HepG2 (cell line): ENCODE measurements around the gene MIER2. TPM values are rescaled to one million over a fixed set of nuclear protein-coding genes. Genes with fewer than 3 reads are reported as not detected.

Source experiments
- ATAC-seq: fragments of 200-7000 bp; cut with Tn5 transposase; 3 replicates; pipeline ENCODE4 v1.9.1; 2020; ENCODE audit warnings: mild to moderate bottlenecking, moderate library complexity
- BruUV-seq: library from RNA; stranded (reverse); fragments of 400-500 nt; replicated peaks from 2 replicates; lab custom pipeline; 2021; lab: Mats Ljungman, UMichigan
- CTCF ChIA-PET: fragments of 300-600 bp; formaldehyde crosslinking; extraction: SDS; loops from one replicate; lab custom pipeline; 2021; ENCODE audit warnings: low total read pairs, inconsistent platforms, low intra/inter-chr PET ratio; lab: Yijun Ruan, JAX
- POLR2A ChIA-PET: fragments of 350-600 bp; sonication (Branson Sonifier 250); formaldehyde crosslinking; loops from one replicate; lab custom pipeline; 2020; ENCODE audit warnings: antibody characterized with exemption, inconsistent platforms; lab: Yijun Ruan, JAX
- DNase-seq: peaks from one replicate; pipeline ENCODE4 v3.0.0-alpha.2; 2015; ENCODE audit warnings: low spot score
- FAIRE-seq: peaks from 3 replicates; lab custom pipeline; 2011; peaks lifted over from hg19 to GRCh38; lab: Jason Lieb, UNC
- H2AFZ ChIP-seq: one replicate; pipeline ENCODE4 v1.6.1; 2011; ENCODE audit warnings: low read length, inconsistent platforms
- H3K27ac ChIP-seq: fragments of 300-600 bp; 3 replicates; pipeline ENCODE4 v1.8.0; 2011; ENCODE audit warnings: mixed run types, mild to moderate bottlenecking, mixed read lengths, low read length, inconsistent platforms; ENCODE audit not compliant: insufficient read depth; ENCODE audit errors: extremely low read length
- H3K27me3 ChIP-seq, 2 experiments: fragments of 200-600 bp in 1 of 2; 2 replicates in 1 of 2; 3 replicates in 1 of 2; pipeline versions ENCODE4 v1.6.0 to v1.8.0; 2011; ENCODE audit warnings: low read length in 2 of 2, mild to moderate bottlenecking in 2 of 2, moderate library complexity in 2 of 2, inconsistent platforms in 1 of 2; ENCODE audit not compliant: insufficient read depth in 2 of 2, control insufficient read depth in 1 of 2
- H3K36me3 ChIP-seq, 2 experiments: fragments of 200-600 bp in 1 of 2; replicated peaks in 1 of 2; 2 replicates in 1 of 2; 3 replicates in 1 of 2; pipeline versions ENCODE4 v1.5.1 to v1.8.0; 2011; ENCODE audit warnings: low read length in 2 of 2, inconsistent platforms in 1 of 2; ENCODE audit not compliant: insufficient read depth in 2 of 2, control insufficient read depth in 1 of 2
- H3K4me1 ChIP-seq: 2 replicates; pipeline ENCODE4 v1.5.1; 2012; ENCODE audit warnings: low read length, inconsistent platforms; ENCODE audit not compliant: insufficient read depth
- H3K4me2 ChIP-seq: 2 replicates; pipeline ENCODE4 v1.6.0; 2011; ENCODE audit warnings: low read depth, low read length, inconsistent platforms
- H3K4me3 ChIP-seq, 3 experiments: fragments of 200-600 bp in 1 of 3; sonication (generic), shearing (Covaris generic) in 1 of 3; replicated peaks in 1 of 3; 2 replicates each; pipeline ENCODE4 v1.5.1; 2011 to 2016; ENCODE audit warnings: low read length in 3 of 3, inconsistent platforms in 2 of 3, low read depth in 2 of 3, mild to moderate bottlenecking in 2 of 3, control low read depth in 1 of 3, mixed read lengths in 1 of 3; ENCODE audit not compliant: insufficient read depth in 1 of 3
- H3K79me2 ChIP-seq: one replicate; pipeline ENCODE4 v1.6.1; 2011; ENCODE audit warnings: low read length, inconsistent platforms; ENCODE audit not compliant: insufficient read depth
- H3K9ac ChIP-seq: 2 replicates; pipeline ENCODE4 v1.6.0; 2011; ENCODE audit warnings: mild to moderate bottlenecking, low read depth, low read length, inconsistent platforms; ENCODE audit not compliant: insufficient read depth
- H3K9me3 ChIP-seq: 2 replicates; pipeline ENCODE4 v1.5.1; 2012; ENCODE audit warnings: mild to moderate bottlenecking, low read length
- H4K20me1 ChIP-seq: 2 replicates; pipeline ENCODE4 v1.6.0; 2011; ENCODE audit warnings: inconsistent platforms, mild to moderate bottlenecking, low read length, moderate library complexity; ENCODE audit not compliant: insufficient read depth
- KDM4B ChIP-seq: sonication (generic); formaldehyde crosslinking; IDR thresholded peaks from 2 replicates; pipeline ENCODE4 v1.4.0; 2020; ENCODE audit warnings: missing genetic modification reagents
- KLF16 ChIP-seq, 2 experiments: sonication (generic) in 1 of 2; formaldehyde crosslinking in 1 of 2; IDR thresholded peaks; 2 replicates each; pipeline versions ENCODE4 v1.6.1 to v1.8.0; 2016 to 2023; ENCODE audit warnings: missing genetic modification reagents in 2 of 2, missing compliant biosample characterization in 1 of 2
- NFE2L1 ChIP-seq: sonication (generic); formaldehyde crosslinking; IDR thresholded peaks from 2 replicates; pipeline ENCODE4 v1.4.0; 2020; ENCODE audit warnings: missing genetic modification reagents, mild to moderate bottlenecking, borderline replicate concordance
- ZNF263 ChIP-seq: sonication (generic); formaldehyde crosslinking; IDR thresholded peaks from 2 replicates; pipeline ENCODE4 v1.4.0; 2020; ENCODE audit warnings: missing genetic modification reagents
- ZNF292 ChIP-seq: sonication (generic); formaldehyde crosslinking; IDR thresholded peaks from 2 replicates; pipeline ENCODE4 v1.8.1; 2022; ENCODE audit warnings: mild to moderate bottlenecking, low read depth, missing genetic modification reagents, borderline replicate concordance
- ZNF343 ChIP-seq: sonication (generic); formaldehyde crosslinking; IDR thresholded peaks from 2 replicates; pipeline ENCODE4 v1.4.0; 2020; ENCODE audit warnings: mild to moderate bottlenecking, missing genetic modification reagents
- ZNF775 ChIP-seq: sonication (generic); formaldehyde crosslinking; IDR thresholded peaks from 2 replicates; pipeline ENCODE4 v1.4.0; 2020; ENCODE audit warnings: missing genetic modification reagents, mild to moderate bottlenecking, moderate library complexity, borderline replicate concordance
- ZZZ3 ChIP-seq: sonication (generic); formaldehyde crosslinking; IDR thresholded peaks from 2 replicates; pipeline ENCODE4 v1.4.0; 2020; ENCODE audit warnings: missing genetic modification reagents, mild to moderate bottlenecking, borderline replicate concordance
- WGBS: methylation state at CpG from one replicate; pipeline ENCODE4 v1.1.6; 2017; ENCODE audit warnings: low lambda C conversion rate; 5-methylcytosine and 5-hydroxymethylcytosine counted together
- in situ Hi-C: cut with HindIII; loops from 2 replicates; pipeline ENCODE4 v1.10.0; 2017; ENCODE audit warnings: low pct_unique_long_range_greater_than_20kb; ENCODE audit not compliant: extremely low pct_ligation_motif_present
- intact Hi-C: fragments of 100-400 bp; cut with micrococcal nuclease; formaldehyde crosslinking; loops from one replicate; pipeline ENCODE4 v1.10.0; 2022; ENCODE audit not compliant: unreplicated experiment
- polyA plus RNA-seq, 8 experiments: library from polyadenylated mRNA; depleted of rRNA in 3 of 8; stranded (reverse) in 7 of 8; unstranded in 1 of 8; fragments of >200 nt; fragmentation: Illumina TruSeq in 4 of 8; extraction: Trizol in 4 of 8; gene quantifications; 2 replicates each; pipeline versions ENCODE4 v1.2.1 to v1.2.3, GENCODE V29; 2011 to 2016; ENCODE audit warnings: low read depth in 4 of 8, missing spikeins in 1 of 8, mixed read lengths in 1 of 8; ENCODE audit not compliant: insufficient read depth in 1 of 8
- total RNA-seq, 5 experiments: library from RNA; depleted of rRNA; stranded (reverse); fragments of >200 nt; fragmentation: Illumina TruSeq; extraction: Trizol; gene quantifications; 2 replicates each; pipeline ENCODE4 v1.2.3, GENCODE V29; 2016; ENCODE audit warnings: low read depth in 1 of 5
- TF ChIP-seq, protein P1 (sequence below): sonication (generic); formaldehyde crosslinking; IDR thresholded peaks from 2 replicates; pipeline ENCODE4 v1.5.1; 2020; ENCODE audit warnings: mild to moderate bottlenecking, missing genetic modification reagents, moderate library complexity

The MIER2 gene
- total and polyA plus RNA-seq, 2 of the 13 experiments (the other 11 are each of a cell fraction or from before 2014, with no cell fraction given): 9.6 to 25.7 TPM

DNA sequence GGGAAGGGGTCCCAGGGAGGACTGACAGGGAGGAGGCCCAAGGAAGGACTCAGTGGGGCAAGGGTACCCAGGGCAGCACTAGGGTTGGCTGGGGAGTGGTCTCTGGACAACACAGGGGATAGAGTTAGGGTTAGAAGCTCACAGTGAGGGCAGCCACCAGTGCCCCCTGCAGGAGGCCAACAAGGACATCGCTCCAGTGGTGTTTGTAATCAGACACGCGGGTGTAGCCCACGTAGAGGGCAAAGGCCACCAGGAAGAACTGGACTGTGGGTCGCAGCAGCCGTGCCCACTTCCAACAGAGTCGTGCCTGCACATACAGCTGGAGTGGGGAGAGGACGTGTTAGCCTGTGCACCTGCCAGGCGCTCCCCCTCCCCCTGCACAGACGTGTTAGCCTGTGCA, 62.6 kb downstream of the MIER2 start (continued):
- no peak for TF ChIP-seq ZZZ3 (CRISPR knock-in tag)
- no peak for TF ChIP-seq ZNF343 (CRISPR knock-in tag)
- no peak for TF ChIP-seq KLF16 (CRISPR knock-in tag; IDR thresholded peaks at IDR 0.05)
- no peak for TF ChIP-seq NFE2L1 (CRISPR knock-in tag)
- no peak for TF ChIP-seq ZNF775 (CRISPR knock-in tag)
- no peak for TF ChIP-seq KDM4B
- TF ChIP-seq, protein P1, sequence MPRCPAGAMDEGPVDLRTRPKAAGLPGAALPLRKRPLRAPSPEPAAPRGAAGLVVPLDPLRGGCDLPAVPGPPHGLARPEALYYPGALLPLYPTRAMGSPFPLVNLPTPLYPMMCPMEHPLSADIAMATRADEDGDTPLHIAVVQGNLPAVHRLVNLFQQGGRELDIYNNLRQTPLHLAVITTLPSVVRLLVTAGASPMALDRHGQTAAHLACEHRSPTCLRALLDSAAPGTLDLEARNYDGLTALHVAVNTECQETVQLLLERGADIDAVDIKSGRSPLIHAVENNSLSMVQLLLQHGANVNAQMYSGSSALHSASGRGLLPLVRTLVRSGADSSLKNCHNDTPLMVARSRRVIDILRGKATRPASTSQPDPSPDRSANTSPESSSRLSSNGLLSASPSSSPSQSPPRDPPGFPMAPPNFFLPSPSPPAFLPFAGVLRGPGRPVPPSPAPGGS (CRISPR knock-in tag): no peak

- 53% methylated on average over 10 of the region's 16 CpGs for WGBS
- Histone ChIP-seq H3K27ac (no peak overlapping the region), H3K4me1 (no peaks in the 10 kb centered on the region), H3K9ac (no peak overlapping the region), H3K4me2 (no peak overlapping the region), H3K4me3 (no peak overlapping the region), H3K27me3 (peaks cover 4 to 26% of the 10 kb centered on the region in 2 experiments; a peak in 4 of 5 replicates), H3K9me3 (no peaks in the 10 kb centered on the region), H2AFZ (no peak overlapping the region), H4K20me1 (no peaks in the 10 kb centered on the region), H3K79me2 (no peaks in the 10 kb centered on the region), H3K36me3 (no peaks in the 10 kb centered on the region)
- TF ChIP-seq ZNF292 (no peak), ZNF263 (CRISPR knock-in tag) (peak; percentile 65; the same call in 1 of the 2 replicates)
- ChIA-PET POLR2A (no interaction called here), CTCF (no interaction called here)
- FAIRE-seq (no peak), ATAC-seq (peak; percentile 33), DNase-seq (no peak)
- BruUV-seq: no TSS peak
- intact Hi-C loops: no loop called here
- in situ Hi-C loops: no loop called here
Measured at GRCh38 chr19:281156-281853, 63.3 kb downstream of the MIER2 start.
